NCI-H1105 (cell line): ENCODE measurements around the gene USP20.

Experiments
- DNase-seq: peaks from one replicate; lab custom pipeline; 2025; lab: John Stamatoyannopoulos, UW

The USP20 gene

DNA sequence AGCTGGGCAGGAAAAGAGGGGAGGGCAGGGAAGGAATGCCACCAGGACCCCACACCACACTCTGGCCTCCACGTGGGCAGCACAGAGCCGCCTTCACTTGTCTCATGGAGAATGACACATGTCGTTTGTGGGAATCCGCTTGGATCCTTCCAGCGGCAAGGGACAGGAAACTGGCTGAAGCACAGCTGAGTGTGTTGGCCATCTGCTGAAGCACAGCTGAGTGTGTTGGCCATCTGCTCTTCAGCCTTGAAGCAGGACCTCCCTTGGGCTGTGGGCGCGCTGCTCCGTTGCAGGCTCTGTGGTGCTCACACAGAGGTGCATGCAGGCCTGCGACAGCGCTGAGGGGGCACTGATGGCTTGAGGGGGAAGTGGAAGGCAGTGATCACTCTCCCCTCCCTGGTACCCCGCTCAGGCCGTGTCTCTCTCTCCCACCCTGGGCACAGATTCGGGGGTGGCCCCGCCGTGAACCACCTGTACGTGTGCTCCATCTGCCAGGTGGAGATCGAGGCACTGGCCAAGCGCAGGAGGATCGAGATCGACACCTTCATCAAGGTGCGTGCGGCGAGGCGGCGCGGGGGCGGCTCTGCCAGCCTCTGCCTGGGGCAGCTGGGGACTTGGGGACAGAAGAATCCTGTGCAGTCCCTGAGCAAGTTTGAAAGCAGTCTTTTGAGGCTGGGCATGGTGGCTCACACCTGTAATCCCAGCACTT, 40.6 kb downstream of the USP20 start:
- DNase-seq = no peak

DNA sequence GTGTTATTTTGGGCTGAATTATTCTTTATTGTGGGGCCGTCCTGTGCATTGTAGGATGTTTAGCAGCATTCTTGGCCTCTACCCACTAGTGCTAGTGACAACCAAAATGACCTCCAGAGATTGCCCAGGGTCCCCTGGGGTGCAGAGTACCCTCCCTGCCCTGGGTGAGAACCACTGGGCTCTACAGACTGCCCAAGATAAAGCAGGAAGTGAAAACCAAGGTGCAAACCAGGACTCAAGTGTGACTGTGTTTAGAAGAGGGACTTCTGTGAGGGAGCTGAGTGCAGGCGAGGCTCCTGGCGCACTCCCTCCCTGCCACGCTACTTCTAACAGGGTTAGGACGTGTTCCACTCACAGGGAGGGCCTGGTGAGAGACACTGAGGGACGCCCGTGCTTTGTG, 41.6 kb downstream of the USP20 start:
- no peak for DNase-seq

DNA sequence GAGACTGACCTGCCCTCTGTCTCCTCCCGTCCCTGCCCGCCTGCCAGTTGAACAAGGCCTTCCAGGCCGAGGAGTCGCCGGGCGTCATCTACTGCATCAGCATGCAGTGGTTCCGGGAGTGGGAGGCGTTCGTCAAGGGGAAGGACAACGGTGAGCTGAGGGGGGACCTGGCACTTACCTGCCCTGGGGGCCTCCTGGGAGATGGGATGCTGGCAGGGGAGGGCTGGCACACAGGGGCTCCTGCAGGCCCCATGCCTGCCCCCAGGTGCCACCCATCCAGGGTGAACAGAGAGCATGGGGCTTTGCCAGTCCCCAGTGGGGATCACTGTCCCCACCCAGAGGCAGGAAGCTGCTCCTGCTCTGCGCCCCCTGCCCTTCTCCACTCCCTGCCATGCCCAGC, 43.0 kb downstream of the USP20 start:
- DNase-seq = no peak

DNA sequence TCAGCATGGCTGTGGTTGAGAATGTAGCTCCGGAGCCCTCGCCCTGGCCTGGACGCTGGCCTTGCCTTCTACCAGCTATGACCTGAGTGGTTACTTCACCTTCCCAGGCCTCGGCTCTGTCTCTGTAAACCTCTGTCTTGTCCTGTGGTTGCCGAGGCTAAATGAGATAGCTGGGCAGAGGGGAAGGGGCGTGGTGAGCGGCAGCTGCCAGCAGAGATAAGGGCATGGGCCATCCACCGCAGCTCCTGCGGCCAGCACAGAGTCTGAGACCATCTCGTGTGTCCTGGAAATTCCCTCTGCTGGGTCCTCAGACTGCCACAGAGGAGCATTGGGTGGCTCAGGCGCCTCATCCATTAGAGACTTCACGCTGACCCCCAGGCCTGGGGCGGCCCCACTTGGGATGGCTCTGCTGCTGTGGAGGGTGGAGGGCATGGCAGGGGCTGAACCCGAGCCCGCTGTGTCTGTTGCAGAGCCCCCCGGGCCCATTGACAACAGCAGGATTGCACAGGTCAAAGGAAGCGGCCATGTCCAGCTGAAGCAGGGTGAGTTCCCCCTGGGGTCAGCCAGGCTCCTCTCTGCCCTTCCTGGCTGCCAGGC, 43.9 kb downstream of the USP20 start:
- DNase-seq = no peak

DNA sequence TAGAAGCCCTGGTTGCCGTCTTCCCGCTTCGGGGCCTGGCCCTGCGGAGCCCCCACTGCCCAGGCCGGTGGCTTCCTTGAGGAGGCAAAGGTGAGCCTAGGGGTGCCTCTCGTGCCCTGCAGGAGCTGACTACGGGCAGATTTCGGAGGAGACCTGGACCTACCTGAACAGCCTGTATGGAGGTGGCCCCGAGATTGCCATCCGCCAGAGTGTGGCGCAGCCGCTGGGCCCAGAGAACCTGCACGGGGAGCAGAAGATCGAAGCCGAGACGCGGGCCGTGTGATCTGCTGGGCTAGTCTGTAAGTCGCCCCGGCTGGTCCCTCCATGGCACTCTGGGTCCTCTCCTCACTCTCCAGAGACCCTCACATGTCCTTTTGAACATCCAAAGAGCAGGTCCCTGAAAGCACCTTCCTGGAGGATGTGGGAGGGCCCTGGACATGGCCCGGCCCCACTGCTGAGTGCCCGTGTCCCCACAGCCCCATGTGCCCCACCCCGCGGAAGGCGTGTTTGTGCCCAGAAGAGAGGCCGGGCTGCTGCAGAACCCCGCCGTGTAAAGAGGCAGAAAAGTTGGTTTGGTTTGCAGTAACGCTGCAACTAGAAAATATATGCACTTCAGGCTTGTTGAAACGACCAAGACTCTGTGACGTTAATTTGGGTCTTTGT, 44.9 kb downstream of the USP20 start:
- no peak for DNase-seq

DNA sequence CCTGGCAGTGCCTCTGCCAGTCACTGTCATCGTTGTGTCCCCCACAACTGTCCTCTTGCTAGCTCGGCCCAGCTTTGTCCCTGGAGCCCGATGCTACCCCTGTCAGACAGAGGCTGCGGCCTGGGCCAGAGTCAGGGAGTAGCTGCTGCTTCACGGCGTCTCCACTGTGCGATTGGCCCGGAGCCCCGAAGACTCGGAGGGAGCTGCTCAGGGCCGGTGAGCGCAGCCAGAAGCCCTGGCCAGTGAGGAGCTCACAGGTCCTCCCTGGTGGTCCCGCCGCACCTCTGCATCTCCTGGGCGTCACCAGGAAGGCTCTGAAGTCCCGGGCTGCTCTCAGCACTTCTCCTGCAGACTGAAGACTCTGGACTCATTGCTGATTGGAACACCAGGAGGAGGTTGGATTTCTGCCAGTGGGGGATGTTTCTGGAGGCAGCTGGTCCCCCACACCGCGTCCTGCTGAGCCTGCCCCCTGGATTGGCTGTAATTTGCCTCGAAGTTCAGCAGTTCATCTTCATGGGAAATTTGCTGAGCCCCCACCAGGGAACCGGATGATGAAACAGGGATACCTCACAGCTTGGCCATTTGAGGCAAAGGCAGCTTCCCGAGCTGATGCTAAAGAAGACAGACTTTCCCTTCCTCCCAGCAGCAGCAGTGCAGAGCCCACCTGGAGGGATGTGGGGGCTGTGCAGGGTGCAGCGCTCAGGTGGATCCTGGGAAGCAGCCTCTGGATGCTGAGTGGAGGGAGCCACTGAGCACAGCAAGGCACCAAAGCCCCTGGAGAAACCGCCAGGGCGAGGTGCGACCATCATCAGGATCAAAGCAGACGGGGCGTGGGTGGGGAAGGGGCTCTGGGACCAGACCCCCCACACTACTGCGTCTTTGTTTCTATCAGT, 45.6 kb downstream of the USP20 start:
- no peak for DNase-seq

DNA sequence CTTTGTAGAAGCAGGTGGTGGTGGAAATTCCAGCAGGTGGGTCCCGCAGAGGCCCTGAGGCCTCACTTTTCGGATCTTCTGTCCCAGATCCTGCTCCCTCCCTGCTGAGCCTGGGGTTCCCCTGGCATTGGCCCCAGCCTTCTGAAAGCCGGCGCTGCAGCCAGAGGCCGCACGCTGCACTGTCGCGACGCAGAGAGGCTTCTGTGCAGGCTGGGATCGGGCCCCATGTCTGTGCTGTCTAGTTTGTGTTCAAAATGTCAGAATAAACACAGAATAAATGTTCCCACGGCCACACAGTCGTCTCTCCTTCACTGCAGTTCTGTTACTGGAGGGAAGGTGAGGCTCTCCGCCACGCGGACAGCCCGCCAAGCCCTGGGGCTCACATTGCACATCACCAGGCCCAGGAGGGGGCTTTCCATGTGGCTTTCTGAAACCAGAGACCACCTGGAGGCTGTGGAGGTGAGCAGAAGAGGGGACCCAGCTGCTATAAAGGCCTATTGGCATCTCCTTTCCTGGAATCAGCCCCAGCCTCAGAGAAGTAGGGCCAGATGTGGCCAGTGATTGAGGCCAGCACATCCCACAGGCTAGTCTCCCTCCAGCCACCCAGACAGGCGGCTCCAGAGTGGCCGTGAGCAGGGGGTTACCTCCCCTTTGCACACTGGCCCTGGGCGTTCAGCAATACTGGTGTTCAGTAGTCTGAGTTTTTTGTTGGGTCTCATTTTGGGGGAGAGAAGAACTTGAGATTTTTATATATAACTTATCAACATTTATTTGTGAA, 46.5 kb downstream of the USP20 start:
- no peak for DNase-seq

DNA sequence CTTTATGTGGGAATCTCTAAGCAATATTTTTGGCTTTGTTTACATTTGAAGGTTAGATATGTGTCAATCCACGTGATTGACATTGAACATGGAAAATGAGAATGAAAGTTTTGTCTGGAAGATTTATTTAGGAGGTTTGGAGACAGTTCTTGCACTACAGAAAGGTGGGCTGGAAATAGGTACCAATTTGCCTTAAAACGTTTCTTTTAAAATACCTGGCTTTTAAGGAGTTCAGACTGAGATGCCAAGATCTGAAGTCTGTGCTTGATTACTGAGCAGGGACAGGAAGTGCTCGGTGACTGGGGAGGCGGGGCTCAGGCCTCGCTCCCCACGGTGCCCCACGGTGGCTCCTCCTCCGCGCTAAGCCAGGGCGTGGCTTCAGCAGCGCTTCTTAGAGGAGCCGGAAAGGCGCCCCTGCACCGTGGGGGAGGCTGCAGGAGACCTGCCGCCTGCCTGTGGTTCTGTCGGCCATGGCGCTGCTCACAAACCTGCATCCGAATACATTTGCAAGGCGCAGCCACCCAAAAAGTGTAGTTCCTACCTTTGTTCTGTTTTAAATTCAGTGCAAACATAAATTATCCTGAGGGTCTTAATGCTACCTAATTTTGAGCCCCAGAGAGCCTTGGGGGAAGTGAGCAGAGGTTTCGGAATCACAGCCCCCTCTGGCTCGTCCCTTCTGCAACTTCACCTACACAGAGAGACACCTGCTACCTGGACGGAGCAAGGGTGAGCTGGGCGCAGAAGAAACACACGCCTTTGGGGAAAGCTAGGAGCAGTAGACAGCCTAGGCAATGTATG, 49.2 kb downstream of the USP20 start:
- DNase-seq = peak; percentile 89

DNA sequence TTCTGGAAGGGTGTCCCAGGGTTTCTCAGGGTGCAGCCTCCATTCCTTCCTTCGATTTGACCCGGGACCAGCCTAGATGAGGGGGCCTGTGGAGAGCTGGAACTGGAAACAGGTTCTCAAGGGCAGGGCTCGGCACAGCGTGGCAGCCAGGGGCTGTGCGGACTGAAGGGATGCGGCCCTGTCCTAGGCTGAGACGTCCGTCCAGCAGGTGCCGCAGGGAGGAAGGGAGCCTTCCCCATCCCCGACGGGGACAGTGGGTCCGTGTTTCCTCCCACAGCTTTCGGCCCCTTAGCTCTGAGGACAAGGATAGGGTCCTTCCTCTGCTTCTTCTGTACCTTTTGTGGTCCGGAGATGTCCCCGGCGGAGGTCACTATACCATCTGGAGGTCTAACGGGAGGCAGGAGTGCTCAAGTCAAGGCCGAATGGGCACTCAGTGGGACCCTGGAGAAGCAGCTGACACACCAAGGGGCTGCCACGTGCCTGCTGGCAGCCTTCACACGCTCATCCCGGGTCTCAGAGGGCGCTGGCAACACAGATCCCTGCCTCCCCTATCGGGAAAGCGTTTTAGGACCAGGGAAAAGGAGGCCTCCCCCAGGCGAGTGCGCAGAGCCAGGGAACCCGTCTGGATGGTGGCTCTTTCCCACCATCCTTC, 49.9 kb downstream of the USP20 start:
- no peak for DNase-seq

DNA sequence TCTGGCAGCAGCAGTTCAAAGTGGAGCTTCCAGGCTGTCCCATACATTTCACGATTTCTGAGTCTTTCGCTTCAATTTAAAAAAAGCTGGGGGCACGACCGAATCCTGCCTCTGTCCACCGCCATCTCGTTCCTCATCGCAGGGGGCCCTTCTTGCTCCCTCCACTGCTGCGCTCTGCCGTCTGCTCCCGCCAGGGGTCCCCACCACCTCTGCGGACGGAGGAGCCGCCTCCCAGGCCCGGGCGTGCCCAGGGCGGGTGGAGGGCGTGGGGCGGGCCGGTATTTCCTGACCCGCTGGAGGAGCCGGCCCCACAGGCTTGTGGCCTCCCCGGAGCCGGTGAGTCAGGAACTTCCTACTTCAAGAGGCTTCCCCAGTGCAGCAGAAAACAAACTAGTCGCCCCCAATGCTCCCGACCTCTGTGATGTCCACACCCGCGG, 50.4 kb downstream of the USP20 start:
- no peak for DNase-seq

DNA sequence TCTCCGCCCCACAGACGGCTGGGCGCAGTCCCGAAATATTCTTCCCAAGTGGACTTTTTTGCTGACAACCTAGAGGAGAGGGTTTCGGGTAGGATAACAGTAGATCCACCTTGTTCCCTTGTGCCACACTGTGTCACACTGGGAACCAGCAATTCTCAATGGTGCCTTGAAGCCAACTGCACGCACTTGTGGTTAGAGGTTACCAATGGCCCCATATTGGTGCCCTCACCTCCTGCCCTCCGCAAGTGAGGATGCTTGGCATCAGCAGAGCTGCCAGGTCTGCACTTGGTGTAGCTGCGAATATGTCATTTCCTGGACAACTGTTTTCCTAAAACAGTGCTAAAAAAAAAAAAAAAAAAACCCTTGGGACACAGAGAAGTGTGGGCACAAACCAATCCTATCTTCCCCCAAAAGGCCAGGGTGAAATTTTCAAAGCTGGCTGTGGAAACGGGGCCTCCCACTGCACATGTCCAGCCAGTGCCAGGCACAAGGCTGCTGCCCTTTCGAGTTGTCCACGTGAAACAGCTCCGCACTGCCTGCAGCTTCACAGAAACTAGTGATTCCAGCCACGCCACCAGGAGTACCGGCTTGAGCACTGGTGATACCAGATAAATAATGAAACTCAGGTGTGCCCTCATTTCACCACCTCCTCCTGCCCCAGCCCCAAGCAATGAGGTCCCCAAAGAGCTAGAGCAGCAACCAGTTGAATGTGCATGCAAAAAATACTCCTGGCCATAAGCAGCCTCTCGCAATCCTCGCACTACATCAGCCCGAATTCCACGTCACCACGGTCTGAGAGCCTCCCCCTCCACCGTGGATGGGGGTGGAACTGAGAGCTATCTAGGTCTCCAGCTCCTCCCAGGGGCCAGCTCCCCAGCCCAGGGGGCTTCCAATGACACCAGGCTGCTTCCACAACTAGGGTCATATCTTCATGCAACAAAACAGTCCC, 51.2 kb downstream of the USP20 start:
- no peak for DNase-seq

DNA sequence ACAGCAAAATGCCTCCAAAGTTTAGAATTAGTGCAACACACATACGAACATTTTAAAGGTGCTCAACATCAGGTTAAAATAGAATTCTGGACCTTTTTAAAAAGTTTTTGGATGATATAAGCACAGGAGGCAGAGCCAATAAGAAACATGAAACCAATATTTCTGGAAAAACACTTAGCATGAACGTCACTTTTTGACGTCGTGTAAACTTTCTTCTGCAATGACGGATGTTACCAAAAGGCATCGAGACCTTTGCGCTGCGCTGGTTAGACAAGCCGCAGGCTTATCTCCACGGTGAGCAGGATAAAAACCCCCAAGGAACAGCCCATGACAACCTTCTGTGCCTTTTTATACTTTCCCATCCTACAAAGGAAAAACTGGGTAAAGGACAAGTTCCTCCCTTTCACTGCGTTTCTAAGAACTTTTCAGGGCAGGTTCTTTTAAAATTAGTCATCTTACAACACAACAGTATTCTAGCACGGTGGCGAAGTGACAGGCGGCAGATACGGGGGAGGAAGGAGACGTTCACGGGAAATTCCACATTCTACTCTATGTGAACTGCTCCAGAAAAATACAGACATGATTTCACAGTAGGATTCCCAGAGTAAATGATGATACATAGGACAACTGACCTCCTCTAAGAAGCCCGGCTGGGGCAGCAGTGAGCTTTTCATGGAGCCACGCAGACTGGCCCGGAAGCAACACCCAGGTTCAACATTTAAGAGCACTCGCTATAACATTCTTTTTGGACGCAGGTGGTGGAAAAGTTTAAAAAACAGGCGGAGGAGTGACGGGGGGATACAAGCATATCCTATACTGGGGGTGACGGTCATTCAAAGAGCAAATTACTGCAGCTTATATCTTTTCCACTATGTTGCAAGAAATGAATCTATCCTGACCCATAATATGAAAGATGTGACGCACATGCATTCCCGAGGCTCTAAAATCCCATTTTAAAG, 52.4 kb downstream of the USP20 start:
- DNase-seq = no peak

DNA sequence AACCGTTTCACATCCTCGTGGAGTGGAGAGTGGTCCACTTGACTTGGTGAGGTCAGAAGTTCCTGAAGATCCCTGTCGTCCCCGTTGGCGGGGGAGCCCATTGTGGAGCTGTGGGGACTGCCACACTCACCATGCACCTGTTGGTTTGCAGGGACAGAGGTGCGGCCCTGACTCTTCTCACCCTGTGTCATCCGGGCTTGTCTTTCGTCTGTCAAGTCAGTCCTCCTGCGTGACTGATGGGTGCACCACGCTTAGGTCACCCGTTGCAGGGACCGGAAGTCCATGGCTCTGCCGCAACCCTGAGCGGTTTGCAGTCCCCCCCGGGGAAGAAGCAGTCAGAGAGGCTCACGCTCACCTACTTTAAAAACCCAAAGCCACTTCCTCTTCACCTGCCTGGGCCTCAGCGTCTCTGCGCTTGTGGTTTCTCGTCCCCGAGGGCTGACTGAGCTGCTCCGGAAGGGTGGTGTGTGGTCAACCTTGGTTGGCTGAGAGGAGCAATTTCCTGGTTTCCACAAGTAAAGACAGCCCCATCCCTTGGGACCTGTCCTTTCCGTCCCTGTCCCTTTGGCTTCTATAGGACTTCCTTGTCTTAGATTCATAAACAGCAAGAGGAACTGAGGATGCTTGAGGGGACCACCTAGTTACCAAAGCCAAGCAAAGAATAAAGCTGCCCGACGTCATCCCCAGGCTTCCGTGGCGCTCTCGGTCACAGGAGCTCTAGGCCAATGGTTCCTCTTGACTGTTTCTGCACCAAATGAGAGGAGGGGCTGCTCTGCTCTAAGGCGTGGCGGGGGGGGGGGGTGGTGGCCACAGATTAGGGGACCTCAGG, 53.2 kb downstream of the USP20 start:
- no peak for DNase-seq

DNA sequence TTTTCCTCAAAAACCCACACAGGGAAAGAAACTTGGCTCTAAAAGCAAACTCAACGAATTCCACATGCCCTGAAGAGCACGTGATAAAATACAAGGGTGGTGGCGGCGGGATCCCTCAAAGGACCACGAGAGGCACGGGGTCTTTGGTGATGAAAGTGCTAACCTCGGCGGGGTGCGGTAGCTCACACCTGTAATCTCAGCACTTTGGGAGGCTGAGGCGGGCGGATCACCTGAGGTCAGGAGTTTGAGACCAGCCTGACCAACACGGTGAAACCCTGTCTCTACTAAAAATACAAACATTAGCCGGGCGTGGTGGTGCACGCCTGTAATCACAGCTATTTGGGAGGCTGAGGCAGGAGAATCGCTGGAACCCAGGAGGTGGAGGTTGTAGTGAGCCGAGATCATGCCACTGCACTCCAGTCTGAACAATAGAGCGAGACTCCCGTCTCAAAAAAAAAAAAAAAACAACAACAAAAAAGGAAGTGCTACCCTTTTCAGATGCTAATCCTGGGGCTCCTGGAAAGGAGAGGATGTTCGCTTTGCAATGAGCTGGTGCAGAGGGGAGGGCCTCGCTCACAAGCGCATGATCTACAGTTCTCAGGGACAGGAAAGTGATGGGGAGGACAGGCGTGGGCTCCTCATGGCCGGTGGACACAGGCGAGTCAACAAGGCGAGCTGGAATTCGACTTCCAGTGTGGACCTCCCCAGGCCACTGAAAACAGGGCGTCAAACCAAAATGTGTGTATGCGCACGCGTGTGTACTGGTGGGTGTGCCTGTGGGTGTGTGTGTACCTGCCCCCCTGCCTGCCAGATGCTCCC, 54.1 kb downstream of the USP20 start:
- no peak for DNase-seq

DNA sequence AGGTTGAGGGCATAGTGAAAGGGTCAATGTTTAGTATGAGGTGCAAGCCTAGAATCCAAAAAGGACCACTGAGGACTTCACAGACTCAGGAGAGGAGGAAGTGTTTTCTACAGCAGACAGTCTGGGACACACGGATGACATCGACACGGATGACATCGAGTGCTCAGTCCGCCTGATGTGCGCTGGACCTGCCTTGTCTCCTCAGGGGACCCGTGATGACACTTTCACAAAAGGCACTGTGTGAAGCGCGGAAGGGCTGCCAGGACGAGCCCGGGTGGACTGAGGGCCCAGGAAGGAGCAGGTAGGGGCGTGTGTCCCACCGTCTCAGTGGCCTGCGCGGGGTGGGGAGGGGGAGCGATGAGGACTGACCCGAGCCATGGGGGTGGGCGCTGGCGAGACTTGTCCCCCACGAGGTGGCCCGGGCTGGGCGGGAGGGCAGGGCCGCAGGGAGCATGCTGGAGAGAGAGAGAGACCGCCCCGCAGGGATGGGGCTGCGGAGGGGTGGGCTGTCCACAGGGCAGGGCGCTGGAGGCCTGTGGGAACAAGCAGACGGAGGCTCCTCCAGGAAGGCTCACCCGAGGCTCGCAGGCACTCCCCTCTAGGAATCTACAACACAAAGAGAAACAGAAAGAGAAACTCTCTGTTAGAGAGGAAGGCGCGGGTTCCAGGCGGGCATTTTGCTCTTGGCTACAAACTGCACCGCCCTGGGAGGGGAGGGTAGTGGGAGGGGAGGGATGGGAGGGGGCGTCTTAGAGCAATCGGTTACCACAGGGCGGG, 54.9 kb downstream of the USP20 start:
- DNase-seq = no peak
